ENCODE results near the gene PRMT7.

DNA sequence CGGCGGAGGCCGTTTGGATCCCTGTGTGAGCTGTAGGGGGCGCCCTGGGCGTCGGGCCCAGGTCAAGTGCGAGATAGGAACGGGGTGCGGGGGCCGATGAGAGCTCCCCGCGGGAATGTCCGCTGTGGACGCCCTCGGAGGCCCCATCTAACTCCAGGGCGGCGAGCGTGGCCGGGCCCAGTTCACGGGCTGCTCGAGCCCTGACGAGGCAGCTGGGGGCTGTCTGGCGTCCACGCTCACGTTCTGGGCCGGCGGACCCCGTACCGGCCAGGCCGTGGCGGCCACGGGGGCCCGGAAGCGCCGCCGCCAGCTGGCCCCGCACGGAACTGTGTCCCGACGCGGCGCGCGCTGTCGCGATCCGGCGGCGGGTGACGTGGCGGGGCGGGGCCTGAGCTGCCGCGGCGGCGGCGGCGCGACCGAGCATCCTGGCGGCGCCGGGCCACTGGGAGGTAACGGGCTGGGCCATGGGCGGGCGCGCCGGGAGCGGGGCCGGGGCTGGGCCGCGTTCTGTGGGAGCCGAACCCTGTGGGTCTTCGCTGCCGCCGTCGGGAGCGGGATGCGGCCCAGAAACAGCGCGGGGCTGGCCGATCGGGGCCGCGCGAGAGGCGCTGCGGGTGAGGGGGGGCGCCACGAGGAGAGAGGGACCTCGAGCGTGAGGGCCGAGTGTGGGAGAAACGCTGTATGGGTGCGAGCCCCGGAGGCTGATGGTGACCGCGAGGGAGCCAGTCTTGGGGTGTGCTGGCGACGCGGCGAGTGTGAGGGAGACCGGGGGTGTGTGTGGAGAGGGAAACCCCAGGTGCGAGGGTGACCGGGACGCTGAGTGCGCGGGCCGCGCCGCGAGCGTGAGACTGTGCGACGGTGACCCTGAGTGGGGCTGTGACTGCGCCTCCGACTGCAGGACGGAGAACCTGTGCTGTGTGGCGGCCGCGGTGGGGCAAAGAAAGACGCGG is 46.4 kb upstream of the PRMT7 start, which contains the start of gene SLC7A6:
- TF ChIP-seq POLR2A (IDR thresholded peaks at IDR 0.05; ENCODE audit: low read depth, low read length) (peak; percentile 52), POLR2AphosphoS5 (IDR thresholded peaks at IDR 0.05; ENCODE audit: low read depth, low read length) (peak; percentile 45; the same call in 1 of the 2 replicates)
